ENCODE data around the gene RILPL2.

RILPL2 gene

GRCh38 chr12:123478762-123479161 lies 42.3 kb upstream of the RILPL2 start:
- Histone ChIP-seq H3K4me3 (ENCODE audit: low read depth, low read length) (no peak overlapping the region), H3K4me1 (no peaks in the 10 kb centered on the region), H3K9me3 (no peaks in the 10 kb centered on the region), H3K36me3 (no peaks in the 10 kb centered on the region), H3K27me3 (no peaks in the 10 kb centered on the region)
- DNase-seq: no peak
- no peak for TF ChIP-seq CTCF (IDR thresholded peaks at IDR 0.05; ENCODE audit: low read depth, low read length)

- H3K4me3 ChIP-seq (ENCODE audit: low read depth, low read length): no peak overlapping the region
- H3K9me3 ChIP-seq: no peaks in the 10 kb centered on the region
- peaks cover under 1% of the 10 kb centered on the region; the same call in 1 of the 2 replicates for H3K36me3 ChIP-seq
- TF ChIP-seq CTCF (IDR thresholded peaks at IDR 0.05; ENCODE audit: low read depth, low read length): no peak
- H3K27me3 ChIP-seq: no peaks in the 10 kb centered on the region
- DNase-seq: no peak
- H3K4me1 ChIP-seq: no peaks in the 10 kb centered on the region
Observed at GRCh38 chr12:123478069-123478468, 41.6 kb upstream of the RILPL2 start.

GRCh38 chr12:123475246-123475703 lies 38.8 kb upstream of the RILPL2 start:
- H3K27me3 ChIP-seq: no peaks in the 10 kb centered on the region
- TF ChIP-seq CTCF (IDR thresholded peaks at IDR 0.05; ENCODE audit: low read depth, low read length): no peak
- H3K36me3 ChIP-seq: peaks cover 24% of the 10 kb centered on the region
- H3K9me3 ChIP-seq: no peaks in the 10 kb centered on the region
- no peak for DNase-seq
- no peaks in the 10 kb centered on the region for H3K4me1 ChIP-seq
- no peak overlapping the region for H3K4me3 ChIP-seq (ENCODE audit: low read depth, low read length)

GRCh38 chr12:123474485-123475245 lies 38.2 kb upstream of the RILPL2 start:
- Histone ChIP-seq H3K36me3 (peaks cover 24% of the 10 kb centered on the region), H3K9me3 (no peaks in the 10 kb centered on the region), H3K27me3 (no peaks in the 10 kb centered on the region), H3K4me1 (no peaks in the 10 kb centered on the region), H3K4me3 (ENCODE audit: low read depth, low read length) (no peak overlapping the region)
- TF ChIP-seq CTCF (IDR thresholded peaks at IDR 0.05; ENCODE audit: low read depth, low read length): no peak
- DNase-seq: no peak

GRCh38 chr12:123472438-123472849 lies 36.0 kb upstream of the RILPL2 start:
- Histone ChIP-seq H3K36me3 (peaks cover 28% of the 10 kb centered on the region), H3K9me3 (no peaks in the 10 kb centered on the region), H3K27me3 (no peaks in the 10 kb centered on the region), H3K4me1 (no peaks in the 10 kb centered on the region), H3K4me3 (ENCODE audit: low read depth, low read length) (no peak overlapping the region)
- no peak for TF ChIP-seq CTCF (IDR thresholded peaks at IDR 0.05; ENCODE audit: low read depth, low read length)
- no peak for DNase-seq

- Histone ChIP-seq H3K27me3 (no peaks in the 10 kb centered on the region), H3K9me3 (no peaks in the 10 kb centered on the region), H3K4me1 (peaks cover 2% of the 10 kb centered on the region; the same call in 1 of the 2 replicates), H3K36me3 (peaks cover 28% of the 10 kb centered on the region), H3K4me3 (ENCODE audit: low read depth, low read length) (no peak overlapping the region)
- peak; percentile 27 for DNase-seq
- TF ChIP-seq CTCF (IDR thresholded peaks at IDR 0.05; ENCODE audit: low read depth, low read length): no peak
Observed at GRCh38 chr12:123471374-123472068, 35.0 kb upstream of the RILPL2 start.
